Cerebellar cortex (tissue), 1 donor: Measurements from ENCODE around the gene PRKCZ.

Experiments
- DNase-seq: peaks from one replicate; pipeline ENCODE4 v3.0.0-alpha.2; 2015; ENCODE audit warnings: low spot score

Gene PRKCZ

GRCh38 chr1:2049718-2050431 lies at the start of gene PRKCZ:
PRKCZ (plus strand) TSS chr1:2050411; CDS start chr1:2050631, 220 bp downstream.
- DNase-seq = peak; percentile 92

GRCh38 chr1:2000432-2000831 lies 49.8 kb upstream of the PRKCZ start:
- DNase-seq = no peak

DNA sequence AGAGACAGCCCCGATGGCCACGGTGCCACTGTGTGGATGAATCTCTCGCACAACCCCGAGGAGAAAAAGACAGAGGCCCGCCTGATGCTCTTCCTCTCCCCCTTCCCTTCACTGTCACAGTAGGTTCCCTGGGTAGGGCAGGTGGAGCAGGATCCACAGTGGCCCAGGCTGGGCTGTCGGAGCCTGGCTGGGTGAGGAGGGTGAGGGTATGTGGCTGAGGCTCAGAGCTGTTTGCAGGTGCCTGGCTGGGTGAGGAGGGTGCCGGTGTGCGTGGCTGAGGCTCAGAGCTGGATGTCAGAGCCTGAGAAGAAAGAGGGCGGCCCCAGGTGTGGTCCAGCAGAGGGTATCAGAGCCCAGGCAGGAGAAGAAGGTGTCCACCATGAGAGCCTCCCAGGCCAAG lies 49.4 kb upstream of the PRKCZ start:
- DNase-seq = no peak

DNA sequence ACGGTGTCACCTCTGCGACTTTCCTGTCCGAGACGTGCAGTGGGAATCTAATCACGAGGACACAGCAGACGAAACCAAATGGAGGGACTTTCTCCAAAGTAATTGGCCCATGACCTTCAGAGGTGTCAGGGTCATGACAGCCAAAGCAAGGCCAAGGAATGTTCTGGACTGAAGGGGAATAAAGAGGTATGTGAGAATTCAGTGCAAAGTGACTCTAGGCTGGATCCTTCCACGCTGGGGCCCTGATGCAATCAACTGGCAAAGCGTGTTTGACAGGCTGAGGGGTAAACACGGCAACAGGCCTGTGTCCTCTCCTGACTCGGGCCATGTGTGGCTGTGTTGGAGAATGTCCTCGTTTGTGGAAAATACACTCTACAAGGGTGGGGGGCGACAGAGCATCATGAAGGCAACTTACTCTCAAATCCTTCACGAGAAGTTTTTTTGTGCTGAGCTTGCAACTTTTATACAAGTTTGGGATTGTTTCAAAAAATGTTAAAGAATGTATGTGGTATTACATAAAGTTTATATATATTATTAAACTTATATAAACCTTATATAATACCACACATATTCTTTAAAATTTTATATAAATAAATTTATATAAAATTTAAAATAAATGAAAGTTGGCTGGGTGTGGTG lies 48.3 kb upstream of the PRKCZ start:
- DNase-seq = no peak

DNA sequence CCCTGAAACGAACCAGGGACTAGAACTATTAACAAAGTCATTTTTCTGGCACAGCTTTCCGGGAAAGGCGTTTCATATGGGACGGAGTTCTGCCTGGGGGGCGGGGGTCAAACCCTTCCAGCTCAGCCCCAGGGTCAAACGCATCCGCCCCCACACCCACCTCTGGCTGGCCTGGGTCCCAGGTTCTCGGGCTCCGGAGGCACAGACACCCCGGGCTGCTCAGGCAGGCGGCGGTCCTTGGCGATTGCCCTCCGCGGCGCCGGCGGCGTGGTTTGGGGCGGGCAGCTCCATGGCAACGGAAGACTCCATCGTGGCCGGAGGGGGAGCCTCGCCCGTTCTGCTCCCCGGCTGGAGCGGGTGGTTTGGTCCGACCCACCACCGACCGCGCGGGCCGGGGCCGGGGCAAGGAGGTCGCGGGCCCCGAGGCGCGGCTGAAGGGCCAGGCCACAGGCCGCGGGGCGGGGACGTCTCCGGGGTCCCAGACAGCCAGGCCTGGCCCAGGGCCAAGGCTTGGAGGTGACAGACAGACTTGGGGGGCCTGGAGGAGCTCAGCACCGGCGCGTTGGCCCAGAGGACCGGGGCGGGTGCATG lies 46.6 kb upstream of the PRKCZ start, which contains the start of gene CFAP74:
Gene CFAP74 (minus strand): TSS at position 246 of the 591 bp plus-strand sequence. CDS start 12,830 bp downstream, outside the sequence.
- peak; percentile 61 for DNase-seq

- no peak for DNase-seq
Measured at GRCh38 chr1:2004856-2005255, 45.4 kb upstream of the PRKCZ start.

DNA sequence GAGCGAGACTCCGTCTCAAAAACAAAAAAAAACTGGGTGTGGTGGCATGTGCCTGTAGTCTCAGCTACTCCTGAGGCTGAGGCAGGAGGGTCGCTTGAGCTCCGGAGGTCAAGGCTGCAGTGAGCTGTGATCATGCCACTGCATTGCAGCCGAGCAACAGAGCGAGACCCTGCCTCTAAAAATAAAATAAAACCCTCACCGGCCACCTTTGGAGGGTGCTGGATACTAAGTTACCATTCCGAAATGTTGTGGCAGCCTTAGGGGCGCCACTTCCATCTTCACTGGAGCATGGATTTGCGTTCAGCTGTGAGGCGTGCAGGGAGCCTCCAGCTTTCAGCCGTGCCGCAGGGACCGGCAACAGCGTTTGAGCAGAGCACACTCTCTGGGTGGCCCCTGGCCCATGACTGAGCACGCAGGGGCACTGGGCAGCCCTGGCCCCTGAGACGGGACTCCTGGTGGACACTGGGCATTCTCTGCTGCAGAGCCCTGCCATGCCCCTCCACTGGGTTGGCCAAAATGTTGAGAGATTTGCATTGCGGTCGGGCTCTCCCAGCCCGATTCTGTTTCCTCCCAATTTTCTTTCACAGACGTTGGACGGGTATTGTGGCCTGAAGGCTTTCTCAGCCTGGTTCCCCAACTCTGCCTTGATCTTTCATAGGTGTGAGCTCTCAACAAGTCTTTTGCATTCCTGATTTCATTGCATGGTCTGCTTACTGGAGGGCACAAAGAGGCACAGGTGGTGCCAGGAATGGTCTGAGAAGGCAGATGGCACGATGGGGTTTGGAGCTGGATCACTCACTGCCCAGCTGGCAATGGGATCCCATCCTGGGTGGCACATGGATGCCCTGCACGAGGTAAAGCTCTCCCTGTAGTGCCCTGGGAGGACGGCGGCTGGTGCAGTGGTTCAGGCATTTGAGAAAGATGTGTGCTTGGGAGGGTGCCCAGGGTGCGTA lies 40.8 kb upstream of the PRKCZ start:
- DNase-seq = peak; percentile 86

- DNase-seq = no peak
Measured at GRCh38 chr1:2014181-2014580, 36.0 kb upstream of the PRKCZ start.

- DNase-seq = peak; percentile 83
Measured at GRCh38 chr1:2014741-2015735, 35.2 kb upstream of the PRKCZ start.

- DNase-seq = no peak
Measured at GRCh38 chr1:2016123-2016522, 34.1 kb upstream of the PRKCZ start.

DNA sequence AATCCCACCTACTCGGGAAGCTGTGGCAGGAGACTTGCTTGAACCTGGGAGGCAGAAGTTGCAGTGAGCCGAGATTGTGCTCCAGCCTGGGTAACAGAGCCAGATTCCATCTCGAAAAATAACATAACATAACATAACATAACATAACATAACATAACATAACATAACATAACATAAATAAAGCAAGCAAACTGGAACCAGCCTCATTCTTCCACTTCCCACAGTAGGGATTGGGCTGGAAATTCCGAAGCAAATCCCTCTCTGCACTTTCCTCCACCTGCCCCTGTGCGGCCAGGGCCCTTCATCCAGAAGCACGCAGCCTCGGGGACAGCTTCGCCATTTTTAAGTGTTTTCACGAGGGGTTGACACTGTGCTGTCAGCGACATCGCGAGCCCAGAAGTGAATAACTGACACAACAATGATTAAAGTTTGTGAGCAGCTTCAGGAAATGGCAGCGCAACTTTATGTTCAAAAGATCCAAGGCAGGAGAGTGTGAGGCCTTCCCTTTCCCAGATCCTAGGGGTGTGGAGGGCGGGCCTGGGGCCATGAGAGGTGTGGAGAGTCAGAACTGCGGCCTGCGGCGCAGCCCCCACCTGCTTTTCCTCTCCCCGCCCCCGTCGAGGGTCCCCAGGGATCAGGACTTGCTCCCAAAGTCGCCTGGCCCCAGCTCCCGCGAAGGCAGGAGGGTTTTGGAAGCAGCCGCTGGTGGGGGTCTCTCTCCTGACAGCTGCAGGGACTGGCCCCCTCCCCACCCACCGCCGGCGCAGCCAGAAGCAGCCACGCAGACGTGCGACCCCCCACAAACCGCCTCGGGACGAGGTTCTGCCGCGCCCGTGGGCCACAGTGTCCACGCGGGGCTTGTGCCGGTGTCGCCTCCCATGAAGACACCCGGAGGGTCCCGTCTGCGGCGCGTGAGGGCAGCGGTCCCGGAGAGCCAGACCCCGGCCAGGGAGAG lies 31.7 kb upstream of the PRKCZ start:
- DNase-seq = no peak

- DNase-seq = no peak
Measured at GRCh38 chr1:2019172-2019543, 31.1 kb upstream of the PRKCZ start, which contains the start of gene GABRD. GABRD (plus strand) TSS chr1:2019345; CDS start chr1:2019424, 79 bp downstream.

GRCh38 chr1:2019571-2020309 lies 30.5 kb upstream of the PRKCZ start:
- DNase-seq = no peak

- no peak for DNase-seq
Measured at GRCh38 chr1:2020310-2020655, 29.9 kb upstream of the PRKCZ start.

DNA sequence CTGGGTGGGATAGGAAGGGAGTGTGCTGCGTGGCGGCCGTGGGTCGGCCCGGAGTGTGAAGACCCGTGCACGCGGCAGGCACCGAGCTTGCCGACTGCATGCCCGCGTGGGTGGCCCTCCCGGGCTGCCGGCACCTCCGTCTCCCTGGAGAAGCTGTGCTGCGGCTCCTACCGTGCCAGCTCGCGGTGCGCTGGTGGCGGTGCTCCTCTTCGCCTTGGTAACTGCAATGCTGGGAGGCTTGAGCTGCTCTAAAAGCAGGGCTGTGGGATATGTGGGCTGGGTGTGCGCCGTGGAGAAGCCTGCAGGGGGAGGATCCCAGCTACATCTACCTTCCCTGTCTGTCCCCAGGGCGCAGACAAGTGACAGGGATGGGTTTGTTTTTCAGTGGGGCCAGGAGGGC lies 28.7 kb upstream of the PRKCZ start:
- DNase-seq = peak; percentile 58

DNA sequence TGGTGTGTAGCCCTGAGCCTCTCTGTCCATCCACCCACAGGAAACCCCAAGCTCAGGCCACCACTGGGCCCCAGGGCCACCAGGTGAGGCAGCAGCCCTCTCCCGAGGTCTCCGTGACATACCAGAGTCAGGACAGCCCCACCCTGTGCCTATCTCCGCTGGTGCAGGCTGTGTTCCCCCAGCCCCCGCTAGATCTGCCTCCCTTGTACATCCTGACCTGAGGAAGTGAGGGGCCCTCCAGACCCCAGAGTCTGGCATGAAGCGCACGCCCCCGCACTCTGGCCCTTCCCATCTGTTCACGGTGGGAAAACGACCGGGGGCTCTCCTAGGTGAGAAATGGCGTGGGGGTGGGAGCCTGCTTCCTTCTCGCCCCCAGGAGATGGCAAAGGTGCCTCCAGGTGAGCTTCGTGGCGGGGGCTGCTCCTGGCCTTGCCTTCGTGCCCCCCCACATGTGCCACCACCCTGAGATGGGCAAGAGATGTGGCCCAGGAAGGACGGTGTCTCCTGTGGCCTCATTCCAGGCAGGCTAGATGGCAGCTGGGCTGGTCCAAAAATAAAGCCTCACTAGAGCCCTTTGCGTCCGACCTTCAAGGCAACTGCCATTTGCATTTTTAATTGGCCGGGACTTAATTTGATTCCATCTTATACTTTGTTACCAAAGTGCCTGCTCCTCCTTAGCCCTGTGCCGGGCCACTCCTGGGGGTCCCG lies 28.0 kb upstream of the PRKCZ start:
- DNase-seq = peak; percentile 68

DNA sequence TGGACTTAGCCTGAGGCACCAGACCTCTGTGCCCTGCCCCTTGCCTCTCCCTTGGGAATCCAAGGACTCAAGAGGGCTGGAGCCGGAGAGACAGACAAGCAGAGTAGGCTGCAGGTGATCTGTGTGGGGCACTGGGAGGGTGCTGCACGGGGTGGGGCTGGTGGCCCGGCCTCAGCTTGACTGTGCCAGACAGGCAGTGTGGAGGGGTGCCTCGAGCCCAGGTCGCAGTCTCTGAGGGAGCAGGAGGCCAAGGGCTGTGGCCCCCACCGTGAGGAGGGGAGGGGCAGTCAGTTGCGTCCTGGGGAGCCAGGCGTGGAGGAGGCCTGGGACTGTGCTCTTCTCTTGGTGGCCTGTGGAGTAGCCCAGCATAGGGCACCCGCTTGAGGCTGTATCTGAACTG lies 27.0 kb upstream of the PRKCZ start:
- DNase-seq = no peak

- DNase-seq = no peak
Measured at GRCh38 chr1:2024451-2024850, 25.8 kb upstream of the PRKCZ start.
